Spleen (tissue), 7 donors: ENCODE data around the gene RUNDC3A.

Source experiments
- CTCF ChIP-seq, 11 experiments: fragments of 200-600 bp in 7 of 11; fragments of 450-650 bp in 4 of 11; sonication (generic) in 4 of 11; IDR thresholded peaks in 8 of 11; conservative IDR thresholded peaks in 3 of 11; 1 replicate in 7 of 11; 2 replicates in 4 of 11; pipeline versions ENCODE4 v1.4.0 to v1.8.0; 2016 to 2021; ENCODE audit warnings: antibody characterized with exemption in 11 of 11, inconsistent platforms in 4 of 11, mild to moderate bottlenecking in 1 of 11
- POLR2A ChIP-seq, 3 donors: fragments of 450-650 bp; IDR thresholded peaks; one replicate each; pipeline ENCODE4 v1.5.1; 2017; ENCODE audit warnings: antibody characterized with exemption in 3 of 3, mild to moderate bottlenecking in 1 of 3
- POLR2AphosphoS5 ChIP-seq, 3 donors: sonication (generic); formaldehyde crosslinking; IDR thresholded peaks; one replicate each; pipeline ENCODE4 v1.5.1; 2017; ENCODE audit warnings: antibody characterized with exemption in 3 of 3
- donor health status: DM: no; HTN: no; CAD: no; lungs with moderate emphysema.
- donor health status: DM: no; HTN: no; CAD: no.
- donor health status: DM: no; HTN: no; CAD: no.

- no peak for TF ChIP-seq CTCF (IDR thresholded peaks at IDR 0.05 in 8 of 11, conservative IDR thresholded peaks at IDR 0.05 in 3 of 11)
- TF ChIP-seq POLR2A (IDR thresholded peaks at IDR 0.05): no peak
- TF ChIP-seq POLR2AphosphoS5 (IDR thresholded peaks at IDR 0.05): no peak
Observed at GRCh38 chr17:44356241-44356640, 47.8 kb downstream of the RUNDC3A start.
